Umbilical cord (tissue), 2 donors: Measurements from ENCODE around the gene TMTC1. TPM values are rescaled to one million over a fixed set of nuclear protein-coding genes. Genes with fewer than 3 reads are reported as not detected.
"Not testable (repeated sequence)": the region's sequence is repeated elsewhere in the genome, so short reads cannot be mapped to it uniquely, and the experiment has no call there.

ENCODE experiments used
- DNase-seq: peaks from one replicate; pipeline ENCODE4 v3.0.0-alpha.2; 2015; ENCODE audit warnings: low spot score
- total RNA-seq: library from RNA; depleted of rRNA; stranded (reverse); fragments of >200 nt; gene quantifications from one replicate; pipeline ENCODE4 v1.2.3, GENCODE V29; 2014; ENCODE audit warnings: low replicate concordance; ENCODE audit not compliant: insufficient read depth

Gene TMTC1
- total RNA-seq, 1 donor from 2014 or later, result 12.8 TPM

GRCh38 chr12:29574500-29574899, 209.2 kb downstream of the TMTC1 start:
- DNase-seq, result no peak

GRCh38 chr12:29572938-29573337, 210.8 kb downstream of the TMTC1 start:
- no peak for DNase-seq

- no peak for DNase-seq
These were observed 211.3 kb downstream of the TMTC1 start for GRCh38 chr12:29572464-29572863.

GRCh38 chr12:29569132-29569757, 214.5 kb downstream of the TMTC1 start:
- no peak for DNase-seq

GRCh38 chr12:29566441-29566840, 217.3 kb downstream of the TMTC1 start:
- no peak for DNase-seq

- no peak for DNase-seq
These were observed 218.0 kb downstream of the TMTC1 start for GRCh38 chr12:29565727-29566126.

- DNase-seq, result no peak
These were observed 218.8 kb downstream of the TMTC1 start for GRCh38 chr12:29564925-29565324.

- DNase-seq, result no peak
These were observed 220.1 kb downstream of the TMTC1 start for GRCh38 chr12:29563636-29564035.

- DNase-seq, result no peak
These were observed 220.7 kb downstream of the TMTC1 start for GRCh38 chr12:29563071-29563470.

- DNase-seq, result peak; percentile 43
These were observed 221.5 kb downstream of the TMTC1 start for GRCh38 chr12:29562110-29562804.

GRCh38 chr12:29561664-29562071, 222.1 kb downstream of the TMTC1 start:
- DNase-seq, result no peak

- no peak for DNase-seq
These were observed 224.5 kb downstream of the TMTC1 start for GRCh38 chr12:29559198-29559597.

GRCh38 chr12:29556363-29556762, 227.4 kb downstream of the TMTC1 start:
- no peak for DNase-seq

- not testable (repeated sequence) for DNase-seq
These were observed 228.3 kb downstream of the TMTC1 start for GRCh38 chr12:29555451-29555850.

- no peak for DNase-seq
These were observed 230.6 kb downstream of the TMTC1 start for GRCh38 chr12:29552994-29553748.

GRCh38 chr12:29552324-29552927, 231.3 kb downstream of the TMTC1 start:
- peak; percentile 39 for DNase-seq

GRCh38 chr12:29551812-29552211, 231.9 kb downstream of the TMTC1 start:
- DNase-seq, result peak; percentile 58

- no peak for DNase-seq
These were observed 235.9 kb downstream of the TMTC1 start for GRCh38 chr12:29547864-29548263.

- no peak for DNase-seq
These were observed 236.6 kb downstream of the TMTC1 start for GRCh38 chr12:29547151-29547632.

GRCh38 chr12:29546000-29546399, 237.7 kb downstream of the TMTC1 start:
- no peak for DNase-seq

- no peak for DNase-seq
These were observed 238.7 kb downstream of the TMTC1 start for GRCh38 chr12:29545102-29545467.

- DNase-seq, result no peak
These were observed 239.2 kb downstream of the TMTC1 start for GRCh38 chr12:29544428-29545101.
